SK-N-SH (cell line): Measurements from ENCODE around the gene FAM120B. TPM values are rescaled to one million over a fixed set of nuclear protein-coding genes. Genes with fewer than 3 reads are reported as not detected.

ENCODE experiments used
- CTCF ChIA-PET: fragments of 300-600, 350-600 bp; formaldehyde crosslinking; extraction: SDS; loops from one replicate; lab custom pipeline; 2021; lab: Yijun Ruan, JAX
- POLR2A ChIA-PET: fragments of 350-600 bp; sonication (Branson Sonifier 250); formaldehyde crosslinking; extraction: SDS; loops from one replicate; lab custom pipeline; 2020; ENCODE audit warnings: antibody characterized with exemption, inconsistent platforms; lab: Yijun Ruan, JAX
- DNase-seq: peaks from one replicate; pipeline ENCODE4 v3.0.0; 2012
- H2AFZ ChIP-seq: fragments of 200-600 bp; sonication (generic); 2 replicates; pipeline ENCODE4 v1.8.1; 2016; ENCODE audit warnings: antibody characterized with exemption, mild to moderate bottlenecking, low read depth
- H3F3A ChIP-seq: fragments of 200-600 bp; sonication (generic); replicated peaks from 2 replicates; pipeline ENCODE3; 2016; ENCODE audit warnings: antibody characterized with exemption, mild to moderate bottlenecking; ENCODE audit not compliant: insufficient read depth
- H3K27ac ChIP-seq, 2 experiments: fragments of 200-500 bp in 1 of 2; fragments of 200-600 bp in 1 of 2; sonication (Bioruptor generic) in 1 of 2; sonication (generic), shearing (Covaris generic) in 1 of 2; 2 replicates each; pipeline versions ENCODE4 v1.5.1 to v1.6.1; 2014 to 2016; ENCODE audit warnings: low read depth in 2 of 2, inconsistent platforms in 1 of 2, low read length in 1 of 2, mild to moderate bottlenecking in 1 of 2, mixed read lengths in 1 of 2
- H3K27me3 ChIP-seq: fragments of 200-600 bp; sonication (generic), shearing (Covaris generic); 2 replicates; pipeline ENCODE4 v1.6.1; 2016; ENCODE audit warnings: mixed run types; ENCODE audit not compliant: insufficient read depth
- H3K36me3 ChIP-seq, 2 experiments: fragments of 200-500 bp in 1 of 2; fragments of 200-600 bp in 1 of 2; sonication (Bioruptor generic) in 1 of 2; sonication (generic) in 1 of 2; replicated peaks in 1 of 2; 2 replicates each; pipeline versions ENCODE3 to v1.5.1; 2014 to 2016; ENCODE audit warnings: low read length in 1 of 2, mild to moderate bottlenecking in 1 of 2; ENCODE audit not compliant: insufficient read depth in 2 of 2, control insufficient read depth in 1 of 2
- H3K4me1 ChIP-seq, 2 experiments: fragments of 200-500 bp in 1 of 2; fragments of 200-600 bp in 1 of 2; sonication (Bioruptor generic) in 1 of 2; sonication (generic), shearing (Covaris generic) in 1 of 2; 2 replicates each; pipeline versions ENCODE4 v1.5.1 to v1.6.1; 2014 to 2016; ENCODE audit warnings: low read depth in 1 of 2, low read length in 1 of 2, mixed run types in 1 of 2; ENCODE audit not compliant: insufficient read depth in 2 of 2, control insufficient read depth in 1 of 2
- H3K4me2 ChIP-seq: fragments of 200-600 bp; sonication (generic), shearing (Covaris generic); 2 replicates; pipeline ENCODE4 v1.6.1; 2017; ENCODE audit warnings: mixed run types
- H3K4me3 ChIP-seq, 2 experiments: fragments of 200-500 bp in 1 of 2; fragments of 200-600 bp in 1 of 2; sonication (Bioruptor generic) in 1 of 2; sonication (generic), shearing (Covaris generic) in 1 of 2; 2 replicates each; pipeline versions ENCODE4 v1.5.1 to v1.8.1; 2014 to 2016; ENCODE audit warnings: low read depth in 2 of 2, inconsistent platforms in 1 of 2, low read length in 1 of 2, mild to moderate bottlenecking in 1 of 2, mixed read lengths in 1 of 2, moderate library complexity in 1 of 2
- H3K79me2 ChIP-seq: fragments of 200-600 bp; sonication (generic); 2 replicates; pipeline ENCODE4 v1.8.1; 2017; ENCODE audit warnings: mild to moderate bottlenecking; ENCODE audit not compliant: insufficient read depth
- H3K9ac ChIP-seq: fragments of 200-600 bp; sonication (generic); 2 replicates; pipeline ENCODE4 v1.6.1; 2017; ENCODE audit warnings: mixed run types
- H3K9me2 ChIP-seq: fragments of 200-600 bp; sonication (generic); 2 replicates; pipeline ENCODE4 v1.6.1; 2017; ENCODE audit warnings: mixed run types
- H3K9me3 ChIP-seq: fragments of 200-600 bp; sonication (generic); 2 replicates; pipeline ENCODE4 v1.6.1; 2017; ENCODE audit warnings: mixed run types, mild to moderate bottlenecking, moderate library complexity
- H4K20me1 ChIP-seq: fragments of 200-600 bp; sonication (generic); 2 replicates; pipeline ENCODE4 v1.6.1; 2017; ENCODE audit warnings: mild to moderate bottlenecking, mixed run types; ENCODE audit not compliant: insufficient read depth
- CTCF ChIP-seq: fragments of 200-600 bp; sonication (generic); IDR thresholded peaks from 2 replicates; pipeline ENCODE4 v1.6.1; 2017; ENCODE audit warnings: antibody characterized with exemption, mild to moderate bottlenecking, moderate library complexity
- FOSL2 ChIP-seq: IDR thresholded peaks from 2 replicates; pipeline ENCODE4 v1.4.0; 2012; ENCODE audit warnings: low read depth, mild to moderate bottlenecking, moderate library complexity, borderline replicate concordance
- FOXJ3 ChIP-seq: sonication (generic); formaldehyde crosslinking; IDR thresholded peaks from 2 replicates; pipeline ENCODE4 v1.5.1; 2020; ENCODE audit warnings: mild to moderate bottlenecking, missing genetic modification reagents
- MAX ChIP-seq: IDR thresholded peaks from 2 replicates; pipeline ENCODE4 v1.4.0; 2012; ENCODE audit warnings: low read depth
- MEF2A ChIP-seq: IDR thresholded peaks from 2 replicates; pipeline ENCODE4 v1.4.0; 2012; ENCODE audit warnings: low read depth, borderline replicate concordance
- MXI1 ChIP-seq: IDR thresholded peaks from 2 replicates; pipeline ENCODE4 v1.6.1; 2012; ENCODE audit warnings: mild to moderate bottlenecking, low read depth, low read length, improper control_type of control experiment
- NFIC ChIP-seq: IDR thresholded peaks from 2 replicates; pipeline ENCODE4 v1.4.0; 2012; ENCODE audit warnings: borderline replicate concordance
- NRF1 ChIP-seq: IDR thresholded peaks from 2 replicates; pipeline ENCODE4 v1.6.1; 2012; ENCODE audit warnings: low read depth, mild to moderate bottlenecking, low read length
- PBX3 ChIP-seq: IDR thresholded peaks from 2 replicates; pipeline ENCODE4; 2012
- POLR2AphosphoS5 ChIP-seq: IDR thresholded peaks from 2 replicates; pipeline ENCODE4 v1.6.1; 2012; ENCODE audit warnings: low read depth, low read length
- RCOR1 ChIP-seq: fragments of 150-350 bp; IDR thresholded peaks from 2 replicates; pipeline ENCODE4 v1.6.1; 2017; ENCODE audit warnings: antibody characterized with exemption, low read length
- RFX5 ChIP-seq: IDR thresholded peaks from 2 replicates; pipeline ENCODE4 v1.6.1; 2012; ENCODE audit warnings: mild to moderate bottlenecking, improper control_type of control experiment, low read length
- TAF1 ChIP-seq: IDR thresholded peaks from 2 replicates; pipeline ENCODE4 v1.6.1; 2012; ENCODE audit warnings: low read depth, mild to moderate bottlenecking, low read length, moderate library complexity, borderline replicate concordance
- TCF12 ChIP-seq: IDR thresholded peaks from 2 replicates; pipeline ENCODE4 v1.4.0; 2012
- TEAD4 ChIP-seq: IDR thresholded peaks from 2 replicates; pipeline ENCODE4 v1.4.0; 2012; ENCODE audit warnings: mild to moderate bottlenecking, borderline replicate concordance; ENCODE audit not compliant: insufficient read depth
- USF1 ChIP-seq: IDR thresholded peaks from 2 replicates; pipeline ENCODE4 v1.4.0; 2012; ENCODE audit warnings: low read depth, borderline replicate concordance
- WGBS: methylation state at CpG from one replicate; pipeline ENCODE4 v1.1.6; 2017; ENCODE audit warnings: low lambda C conversion rate; 5-methylcytosine and 5-hydroxymethylcytosine counted together
- polyA plus RNA-seq, 3 experiments: library from polyadenylated mRNA; depleted of rRNA; stranded (reverse); fragments of >200 nt; gene quantifications; 2 replicates each; pipeline ENCODE4 v1.2.3, GENCODE V29; 2012

The FAM120B gene
- polyA plus RNA-seq, 1 of the 3 experiments (the other 2 are of a cell fraction): 7.7 TPM

DNA sequence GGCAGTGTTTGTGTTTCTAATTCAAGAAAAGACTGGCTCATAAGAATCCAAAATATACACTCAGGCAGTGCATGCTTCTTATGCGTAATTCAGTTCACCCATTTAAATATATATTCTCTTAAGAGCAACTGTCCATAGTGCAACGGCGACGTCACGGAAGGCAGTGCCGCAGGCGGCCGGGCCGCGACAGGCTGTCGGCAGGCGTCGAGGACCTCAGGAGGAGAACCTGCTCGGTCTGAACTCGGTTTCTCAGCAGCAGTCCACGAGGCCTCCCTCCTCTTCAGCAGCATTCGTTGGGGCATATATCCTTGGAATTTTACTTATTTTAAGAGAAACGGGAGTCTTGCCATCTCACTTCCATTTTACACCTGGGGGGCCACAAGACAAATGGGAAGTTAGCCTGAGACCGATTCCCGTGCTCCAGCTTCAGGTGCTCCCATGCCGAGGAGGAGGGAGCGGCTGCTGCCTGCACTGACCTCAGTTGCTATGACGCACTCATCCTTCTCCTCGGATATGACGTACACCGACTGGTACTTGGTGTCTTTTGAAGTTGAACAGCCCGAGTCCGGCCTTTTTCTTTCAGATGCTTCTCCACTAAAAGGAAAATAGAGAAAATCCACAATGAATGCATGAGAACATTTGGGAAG, 23.9 kb upstream of the FAM120B start:
- H3K9me2 ChIP-seq: no peaks in the 10 kb centered on the region
- no peak for DNase-seq
- H3K9me3 ChIP-seq: no peaks in the 10 kb centered on the region
- no peak overlapping the region for H3K9ac ChIP-seq
- H3K4me3 ChIP-seq: no peak overlapping the region
- WGBS: 81% methylated on average over 28 of the region's 28 CpGs
- H3K27me3 ChIP-seq: peaks cover 16% of the 10 kb centered on the region; the same call in 1 of the 2 replicates
- no peaks in the 10 kb centered on the region for H3F3A ChIP-seq
- peaks cover 0 to 17% of the 10 kb centered on the region in 2 experiments; a peak in 2 of 4 replicates for H3K4me1 ChIP-seq
- no peaks in the 10 kb centered on the region for H3K79me2 ChIP-seq
- H3K4me2 ChIP-seq: no peak overlapping the region
- CTCF ChIA-PET: no interaction called here
- TF ChIP-seq TEAD4: no peak
- H3K27ac ChIP-seq: no peak overlapping the region
- no peak overlapping the region for H2AFZ ChIP-seq
- POLR2A ChIA-PET: no interaction called here
- no peaks in the 10 kb centered on the region for H3K36me3 ChIP-seq
- H4K20me1 ChIP-seq: no peaks in the 10 kb centered on the region

GRCh38 chr6:170283212-170284081, 23.1 kb upstream of the FAM120B start:
- Histone ChIP-seq H3K27ac (no peak overlapping the region), H3K27me3 (peaks cover 22% of the 10 kb centered on the region; the same call in 1 of the 2 replicates), H3K4me2 (no peak overlapping the region), H2AFZ (no peak overlapping the region), H3K9ac (no peak overlapping the region), H3K79me2 (no peaks in the 10 kb centered on the region), H3F3A (no peaks in the 10 kb centered on the region), H3K9me2 (no peaks in the 10 kb centered on the region), H3K9me3 (no peaks in the 10 kb centered on the region), H3K4me1 (peaks cover 0 to 17% of the 10 kb centered on the region in 2 experiments; a peak in 2 of 4 replicates), H3K4me3 (no peak overlapping the region), H4K20me1 (no peaks in the 10 kb centered on the region), H3K36me3 (no peaks in the 10 kb centered on the region)
- WGBS: 82% methylated on average over 20 of the region's 60 CpGs
- TF ChIP-seq MAX: no peak
- no peak for TF ChIP-seq MEF2A
- no peak for TF ChIP-seq TAF1
- TF ChIP-seq RFX5: no peak
- TF ChIP-seq NFIC: no peak
- TF ChIP-seq POLR2AphosphoS5: no peak
- TF ChIP-seq NRF1: no peak
- TF ChIP-seq FOSL2: no peak
- TF ChIP-seq PBX3: no peak
- TF ChIP-seq MXI1: no peak
- no peak for TF ChIP-seq FOXJ3 (CRISPR knock-in tag)
- no peak for TF ChIP-seq CTCF
- TF ChIP-seq TCF12: no peak
- no peak for TF ChIP-seq RCOR1
- no peak for TF ChIP-seq USF1
- ChIA-PET POLR2A (no interaction called here), CTCF (interaction anchor here (1.4 kb wide), 1 partner anchor 239 kb away, joined by 4 read pairs; no protein-coding TSS in a partner anchor)
- DNase-seq: no peak
